Activated CD4-positive, CD25-positive, alpha-beta regulatory T cell (primary cell): ENCODE data around the gene TMEM253.
A peak's percentile ranks its signal among the peaks of the same experiment; 100 is the strongest.

Experiments
- DNase-seq, 4 experiments: peaks; one replicate each; lab custom pipeline; 2025; lab: John Stamatoyannopoulos, UW

TMEM253 gene

GRCh38 chr14:21105095-21105494 is 4.2 kb downstream of the TMEM253 start:
- no peak for DNase-seq

GRCh38 chr14:21106176-21106497 is 5.3 kb downstream of the TMEM253 start:
- DNase-seq = no peak

- DNase-seq = peak; percentile 34 to 65 (median 55)
Observed at GRCh38 chr14:21106498-21107282, 5.8 kb downstream of the TMEM253 start.

- DNase-seq = no peak
Observed at GRCh38 chr14:21107283-21107800, 6.5 kb downstream of the TMEM253 start.

GRCh38 chr14:21108791-21109190 is 7.9 kb downstream of the TMEM253 start:
- DNase-seq = no peak

GRCh38 chr14:21109377-21110138 is 8.7 kb downstream of the TMEM253 start:
- DNase-seq = no peak

GRCh38 chr14:21112255-21112654 is 11.4 kb downstream of the TMEM253 start:
- DNase-seq = no peak

GRCh38 chr14:21113369-21113768 is 12.5 kb downstream of the TMEM253 start:
- DNase-seq = no peak

GRCh38 chr14:21118933-21119332 is 18.1 kb downstream of the TMEM253 start:
- no peak for DNase-seq

- DNase-seq = no peak
Observed at GRCh38 chr14:21120686-21121085, 19.8 kb downstream of the TMEM253 start.

- DNase-seq = no peak
Observed at GRCh38 chr14:21121122-21121521, 20.3 kb downstream of the TMEM253 start.

- DNase-seq = no peak
Observed at GRCh38 chr14:21123429-21123828, 22.6 kb downstream of the TMEM253 start.

- DNase-seq = no peak
Observed at GRCh38 chr14:21133901-21134300, 33.0 kb downstream of the TMEM253 start.

GRCh38 chr14:21136024-21136423 is 35.2 kb downstream of the TMEM253 start:
- no peak for DNase-seq

- no peak for DNase-seq
Observed at GRCh38 chr14:21142357-21142756, 41.5 kb downstream of the TMEM253 start.

GRCh38 chr14:21145437-21145836 is 44.6 kb downstream of the TMEM253 start:
- no peak for DNase-seq

- DNase-seq = no peak
Observed at GRCh38 chr14:21149641-21150367, 48.9 kb downstream of the TMEM253 start.
